GM20000 (cell line): ENCODE data around the gene GRAMD2B.
"Not testable (repeated sequence)": the region's sequence is repeated elsewhere in the genome, so short reads cannot be mapped to it uniquely, and the experiment has no call there.

Source experiments
- DNase-seq: peaks from one replicate; pipeline ENCODE4 v3.0.0; 2012; ENCODE audit warnings: low spot score
- TF ChIP-seq, protein P1 (sequence below): IDR thresholded peaks from 2 replicates; pipeline ENCODE4 v1.5.1; 2012; ENCODE audit warnings: mild to moderate bottlenecking, control low read depth; ENCODE audit errors: extremely low read depth, missing control alignments

GRAMD2B gene

GRCh38 chr5:126461838-126462237, 38.6 kb downstream of the GRAMD2B start:
- TF ChIP-seq, protein P1, sequence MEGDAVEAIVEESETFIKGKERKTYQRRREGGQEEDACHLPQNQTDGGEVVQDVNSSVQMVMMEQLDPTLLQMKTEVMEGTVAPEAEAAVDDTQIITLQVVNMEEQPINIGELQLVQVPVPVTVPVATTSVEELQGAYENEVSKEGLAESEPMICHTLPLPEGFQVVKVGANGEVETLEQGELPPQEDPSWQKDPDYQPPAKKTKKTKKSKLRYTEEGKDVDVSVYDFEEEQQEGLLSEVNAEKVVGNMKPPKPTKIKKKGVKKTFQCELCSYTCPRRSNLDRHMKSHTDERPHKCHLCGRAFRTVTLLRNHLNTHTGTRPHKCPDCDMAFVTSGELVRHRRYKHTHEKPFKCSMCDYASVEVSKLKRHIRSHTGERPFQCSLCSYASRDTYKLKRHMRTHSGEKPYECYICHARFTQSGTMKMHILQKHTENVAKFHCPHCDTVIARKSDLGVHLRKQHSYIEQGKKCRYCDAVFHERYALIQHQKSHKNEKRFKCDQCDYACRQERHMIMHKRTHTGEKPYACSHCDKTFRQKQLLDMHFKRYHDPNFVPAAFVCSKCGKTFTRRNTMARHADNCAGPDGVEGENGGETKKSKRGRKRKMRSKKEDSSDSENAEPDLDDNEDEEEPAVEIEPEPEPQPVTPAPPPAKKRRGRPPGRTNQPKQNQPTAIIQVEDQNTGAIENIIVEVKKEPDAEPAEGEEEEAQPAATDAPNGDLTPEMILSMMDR, result no peak
- no peak for DNase-seq

DNA sequence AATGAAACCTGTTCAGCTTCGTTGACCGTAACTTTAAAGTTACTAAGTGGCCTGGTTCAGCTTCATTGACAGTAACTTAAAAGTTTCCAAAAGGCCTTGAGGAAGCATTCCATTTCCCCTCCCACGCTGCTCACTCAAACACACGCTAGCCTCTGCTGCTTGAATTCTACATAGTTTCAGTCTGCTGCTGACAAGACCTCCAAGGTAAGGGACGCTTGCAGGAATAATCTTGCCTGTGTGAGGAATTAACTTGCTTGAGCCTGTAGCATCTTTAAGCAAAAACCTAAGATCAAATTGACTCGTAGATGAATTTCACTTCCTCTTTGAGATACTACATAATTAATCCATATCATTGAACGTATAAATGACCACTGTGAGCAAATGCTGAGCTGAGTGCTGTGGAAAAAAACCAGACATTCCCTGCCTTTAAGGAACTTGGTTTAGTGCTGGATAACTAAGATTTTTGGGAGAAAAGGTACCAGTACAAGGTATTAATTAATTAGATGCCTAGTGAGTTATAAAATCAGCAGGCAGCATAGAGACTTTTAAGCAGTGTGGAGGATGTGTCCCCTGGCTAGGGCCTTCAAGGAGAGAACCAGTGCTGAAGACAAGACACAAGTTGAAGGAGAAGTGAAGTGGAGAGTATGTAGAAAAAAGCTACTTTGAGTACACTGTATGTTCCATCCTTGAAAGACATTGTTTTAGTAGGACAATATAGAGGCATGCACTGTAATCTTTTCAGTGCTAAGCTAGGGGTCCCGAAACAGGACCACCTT, 39.2 kb downstream of the GRAMD2B start:
- peak; percentile 24 for DNase-seq
- TF ChIP-seq, protein P1, result no peak

GRCh38 chr5:126464016-126464415, 40.8 kb downstream of the GRAMD2B start:
- DNase-seq, result no peak
- TF ChIP-seq, protein P1, result no peak

GRCh38 chr5:126464959-126465358, 41.8 kb downstream of the GRAMD2B start:
- TF ChIP-seq, protein P1, result no peak

GRCh38 chr5:126468091-126468490, 44.9 kb downstream of the GRAMD2B start:
- TF ChIP-seq, protein P1, result no peak
- no peak for DNase-seq

More at GRCh38 chr5:126464959-126465358, 41.8 kb downstream of the GRAMD2B start:
- no peak for DNase-seq

DNA sequence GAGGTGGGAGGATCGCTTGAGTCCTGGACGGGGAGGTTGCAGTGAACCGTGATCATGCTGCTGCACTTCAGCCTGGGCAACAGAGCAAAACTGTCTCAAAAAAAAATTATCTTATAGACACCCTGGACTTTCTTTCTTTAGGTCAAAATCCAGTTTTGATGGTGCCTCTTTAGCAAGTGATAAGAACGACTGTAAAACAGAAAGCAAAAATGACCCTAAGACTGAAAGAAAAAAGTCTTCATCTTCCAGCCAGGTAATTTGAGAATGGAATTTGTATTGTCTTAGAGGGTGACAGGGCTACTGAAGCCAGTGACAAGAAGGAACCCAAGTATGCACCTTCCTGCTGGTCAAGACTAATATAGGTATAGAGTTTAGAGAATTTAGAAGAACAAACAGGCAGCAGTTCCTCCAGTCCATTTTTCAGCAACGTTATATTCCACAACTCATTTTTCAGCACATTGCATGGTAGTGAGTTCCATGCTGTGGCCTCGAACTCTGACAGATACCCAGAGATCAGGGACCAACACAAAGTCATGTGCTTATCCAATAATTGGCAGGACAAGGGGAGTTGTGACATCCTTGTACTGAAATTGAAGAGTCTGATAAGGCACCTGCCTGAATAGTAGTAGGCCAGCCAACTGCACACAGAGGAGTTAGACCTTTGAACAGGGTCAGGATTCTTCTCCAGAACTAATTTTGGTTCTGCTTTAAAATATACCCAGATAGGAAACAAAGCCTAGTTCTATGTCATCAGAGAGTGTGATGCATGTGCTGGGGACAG, 46.5 kb downstream of the GRAMD2B start:
- TF ChIP-seq, protein P1, result no peak
- DNase-seq, result no peak

DNA sequence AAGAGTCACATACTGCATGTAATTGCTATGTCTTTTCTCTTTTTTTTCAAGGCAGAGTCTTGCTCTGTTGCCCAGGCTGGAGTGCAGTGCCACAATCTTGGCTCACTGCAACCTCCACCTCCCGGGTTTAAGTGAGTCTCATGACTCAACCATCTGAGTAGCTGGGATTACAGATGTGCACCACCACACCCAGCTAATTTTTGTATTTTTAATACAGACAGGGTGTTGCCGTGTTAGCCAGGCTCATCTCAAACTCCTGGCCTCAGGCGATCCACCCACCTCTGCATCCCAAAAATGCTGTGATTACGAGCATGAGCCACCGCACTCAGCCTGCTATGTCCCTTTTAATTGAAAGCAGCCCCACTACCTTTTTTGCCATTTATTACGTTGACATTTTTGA, 47.3 kb downstream of the GRAMD2B start:
- not testable (repeated sequence) for DNase-seq
